CD14-positive monocyte (primary cell): Measurements from ENCODE around the gene KCNMA1. TPM values are rescaled to one million over a fixed set of nuclear protein-coding genes. Genes with fewer than 3 reads are reported as not detected.

Experiments
- DNase-seq, 3 donors: peaks; one replicate each; pipeline ENCODE4 v3.0.0-alpha.2; 2011 to 2022
- H2AFZ ChIP-seq: 2 replicates; pipeline ENCODE4 v1.6.0; 2012; ENCODE audit warnings: mild to moderate bottlenecking, low read depth, low read length, inconsistent platforms; ENCODE audit not compliant: insufficient read depth, poor library complexity, severe bottlenecking
- H3K27ac ChIP-seq, 2 donors: 1 replicate in 1 of 2; 2 replicates in 1 of 2; pipeline ENCODE4 v1.5.1; 2012 to 2013; ENCODE audit warnings: low read length in 2 of 2, control low read depth in 1 of 2, inconsistent platforms in 1 of 2, low read depth in 1 of 2, mild to moderate bottlenecking in 1 of 2
- H3K27me3 ChIP-seq, 2 donors: one replicate each; pipeline versions ENCODE4 v1.6.0 to v1.6.1; 2011 to 2013; ENCODE audit warnings: low read length in 2 of 2; ENCODE audit not compliant: control insufficient read depth in 2 of 2, insufficient read depth in 2 of 2
- H3K36me3 ChIP-seq, 2 donors: replicated peaks in 1 of 2; 1 replicate in 1 of 2; 2 replicates in 1 of 2; pipeline versions ENCODE4 v1.5.1 to v1.6.1; 2012 to 2013; ENCODE audit warnings: low read length in 2 of 2, control low read depth in 1 of 2, inconsistent platforms in 1 of 2, mild to moderate bottlenecking in 1 of 2; ENCODE audit not compliant: insufficient read depth in 2 of 2, control insufficient read depth in 1 of 2
- H3K4me1 ChIP-seq, 2 donors: 1 replicate in 1 of 2; 2 replicates in 1 of 2; pipeline versions ENCODE4 v1.5.1 to v1.6.1; 2012 to 2013; ENCODE audit warnings: low read length in 2 of 2, control low read depth in 1 of 2, inconsistent platforms in 1 of 2, mild to moderate bottlenecking in 1 of 2, moderate library complexity in 1 of 2; ENCODE audit not compliant: insufficient read depth in 2 of 2, control insufficient read depth in 1 of 2
- H3K4me2 ChIP-seq: replicated peaks from 2 replicates; pipeline ENCODE3; 2012; ENCODE audit warnings: low read length, moderate library complexity, mild to moderate bottlenecking; ENCODE audit not compliant: poor library complexity, severe bottlenecking; ENCODE audit errors: extremely low read depth
- H3K4me3 ChIP-seq, 3 experiments: fragments of 200-600 bp in 1 of 3; sonication (generic) in 1 of 3; replicated peaks in 1 of 3; 1 replicate in 2 of 3; 2 replicates in 1 of 3; pipeline ENCODE4 v1.5.1; 2011 to 2013; ENCODE audit warnings: low read length in 3 of 3, mild to moderate bottlenecking in 3 of 3, control low read depth in 2 of 3, low read depth in 2 of 3, inconsistent platforms in 1 of 3, moderate library complexity in 1 of 3
- H3K79me2 ChIP-seq: 2 replicates; pipeline ENCODE4 v1.6.0; 2012; ENCODE audit warnings: mild to moderate bottlenecking, control low read depth, inconsistent platforms, low read length, moderate library complexity; ENCODE audit not compliant: insufficient read depth
- H3K9ac ChIP-seq: 2 replicates; pipeline ENCODE4 v1.6.0; 2017; ENCODE audit warnings: low read length, mild to moderate bottlenecking; ENCODE audit not compliant: insufficient read depth, poor library complexity, severe bottlenecking
- H3K9me3 ChIP-seq, 2 donors: replicated peaks in 1 of 2; 1 replicate in 1 of 2; 2 replicates in 1 of 2; pipeline versions ENCODE4 v1.5.1 to v1.6.1; 2012 to 2013; ENCODE audit warnings: low read length in 2 of 2, control low read depth in 1 of 2; ENCODE audit not compliant: control insufficient read depth in 1 of 2, insufficient read depth in 1 of 2
- H4K20me1 ChIP-seq: 2 replicates; pipeline ENCODE4 v1.6.0; 2012; ENCODE audit warnings: mild to moderate bottlenecking, low read length, control low read depth, moderate library complexity; ENCODE audit not compliant: insufficient read depth
- H3K27ac Mint-ChIP-seq, 7 donors: one replicate each; pipeline ENCODE4 v1.8.0; 2020; ENCODE audit warnings: mild to moderate bottlenecking in 7 of 7, mixed read lengths in 7 of 7, moderate library complexity in 6 of 7, inconsistent platforms in 2 of 7
- H3K27me3 Mint-ChIP-seq, 3 donors: one replicate each; pipeline ENCODE4 v1.8.0; 2021 to 2022; ENCODE audit warnings: low read depth in 3 of 3, mild to moderate bottlenecking in 3 of 3, mixed read lengths in 3 of 3, moderate library complexity in 3 of 3, inconsistent platforms in 1 of 3
- H3K36me3 Mint-ChIP-seq, 2 donors: one replicate each; pipeline ENCODE4 v1.8.0; 2020; ENCODE audit warnings: mixed read lengths in 2 of 2, inconsistent platforms in 1 of 2, mild to moderate bottlenecking in 1 of 2
- H3K4me1 Mint-ChIP-seq: one replicate; pipeline ENCODE4 v1.8.0; 2020; ENCODE audit warnings: mild to moderate bottlenecking, mixed read lengths
- H3K4me3 Mint-ChIP-seq, 2 donors: one replicate each; pipeline ENCODE4 v1.8.0; 2020; ENCODE audit warnings: mild to moderate bottlenecking in 2 of 2, mixed read lengths in 2 of 2, moderate library complexity in 1 of 2
- H3K9me3 Mint-ChIP-seq, 7 donors: one replicate each; pipeline ENCODE4 v1.8.0; 2020 to 2022; ENCODE audit warnings: mixed read lengths in 7 of 7, mild to moderate bottlenecking in 6 of 7, moderate library complexity in 6 of 7, inconsistent platforms in 2 of 7
- CTCF ChIP-seq: fragments of 200-600 bp; IDR thresholded peaks from one replicate; pipeline ENCODE4 v1.8.0; 2022; ENCODE audit warnings: antibody characterized with exemption, mild to moderate bottlenecking
- WGBS: methylation state at CpG from one replicate; pipeline ENCODE4 v1.1.5; 2013; ENCODE audit warnings: missing lambda C conversion rate; ENCODE audit not compliant: insufficient coverage; 5-methylcytosine and 5-hydroxymethylcytosine counted together
- intact Hi-C, 2 donors: fragments of 100-400 bp; cut with micrococcal nuclease; formaldehyde crosslinking; loops; one replicate each; pipeline versions ENCODE4 v1.15.0 to v1.15.1; 2023
- polyA plus RNA-seq, 3 donors: library from polyadenylated mRNA; depleted of rRNA in 1 of 3; unstranded in 2 of 3; stranded (reverse) in 1 of 3; fragments of 300-500 nt in 2 of 3; fragments of >200 nt in 1 of 3; fragmentation: Illumina TruSeq in 2 of 3; gene quantifications; 1 replicate in 2 of 3; 2 replicates in 1 of 3; pipeline ENCODE4 v1.2.3, GENCODE V29; 2012 to 2021

KCNMA1 gene
- polyA plus RNA-seq, 3 donors, result 0.11 to 1.0 TPM; not detected in 1

GRCh38 chr10:77149001-77149400 lies 488.6 kb downstream of the KCNMA1 start:
- peaks cover 7% of the 10 kb centered on the region for H3K4me1 Mint-ChIP-seq
- Histone ChIP-seq H3K27ac (no peak overlapping the region), H3K36me3 (no peaks in the 10 kb centered on the region), H3K9ac (no peak overlapping the region), H3K27me3 (peaks cover 6% of the 10 kb centered on the region in 2 donors), H3K4me1 (peaks cover 5 to 8% of the 10 kb centered on the region in 2 donors), H3K79me2 (no peaks in the 10 kb centered on the region), H2AFZ (no peak overlapping the region), H3K4me3 (no peak overlapping the region), H3K9me3 (no peaks in the 10 kb centered on the region), H3K4me2 (no peak overlapping the region), H4K20me1 (no peaks in the 10 kb centered on the region)
- intact Hi-C loops, result no loop called here
- H3K27me3 Mint-ChIP-seq, result peaks cover 7 to 11% (median 9%) of the 10 kb centered on the region in 3 donors
- no peak for TF ChIP-seq CTCF
- no peak overlapping the region for H3K4me3 Mint-ChIP-seq
- peaks cover 0 to 2% (median 0%) of the 10 kb centered on the region in 7 donors for H3K9me3 Mint-ChIP-seq
- no peak for DNase-seq
- H3K36me3 Mint-ChIP-seq, result no peaks in the 10 kb centered on the region
- WGBS, result 90% methylated on average over 2 of the region's 4 CpGs
- H3K27ac Mint-ChIP-seq, result no peak overlapping the region

GRCh38 chr10:77147871-77148270 lies 489.7 kb downstream of the KCNMA1 start:
- Mint-ChIP-seq H3K9me3 (peaks cover 0 to 2% (median 0%) of the 10 kb centered on the region in 7 donors), H3K4me1 (peaks cover 7% of the 10 kb centered on the region), H3K4me3 (no peak overlapping the region), H3K36me3 (no peaks in the 10 kb centered on the region), H3K27ac (no peak overlapping the region), H3K27me3 (peaks cover 7 to 11% (median 8%) of the 10 kb centered on the region in 3 donors)
- no peak for DNase-seq
- peaks cover 5 to 8% of the 10 kb centered on the region in 2 donors for H3K4me1 ChIP-seq
- H3K9me3 ChIP-seq, result no peaks in the 10 kb centered on the region
- whole genome bisulfite sequencing, result 100% methylated on average over 1 of the region's 1 CpG
- no peak overlapping the region for H3K27ac ChIP-seq
- no peak for TF ChIP-seq CTCF
- H4K20me1 ChIP-seq, result no peaks in the 10 kb centered on the region
- no peak overlapping the region for H2AFZ ChIP-seq
- H3K27me3 ChIP-seq, result peaks cover 6% of the 10 kb centered on the region in 2 donors
- no peak overlapping the region for H3K4me2 ChIP-seq
- H3K4me3 ChIP-seq, result no peak overlapping the region
- intact Hi-C loops, result no loop called here
- no peak overlapping the region for H3K9ac ChIP-seq
- H3K36me3 ChIP-seq, result no peaks in the 10 kb centered on the region
- no peaks in the 10 kb centered on the region for H3K79me2 ChIP-seq
